Measurements from ENCODE around the gene MRTFB. TPM values are rescaled to one million over a fixed set of nuclear protein-coding genes. Genes with fewer than 3 reads are reported as not detected.

MRTFB gene
- total RNA-seq, 1 donor from 2014 or later: 3.3 TPM

- no peak for DNase-seq (ENCODE audit: low read depth in 2 of 2)
Observed at GRCh38 chr16:14129502-14129901, 58.4 kb downstream of the MRTFB start.

- DNase-seq (ENCODE audit: low read depth in 2 of 2): no peak
Observed at GRCh38 chr16:14131774-14132695, 60.9 kb downstream of the MRTFB start.

GRCh38 chr16:14132696-14133048, 61.6 kb downstream of the MRTFB start:
- DNase-seq (ENCODE audit: low read depth in 2 of 2): no peak

GRCh38 chr16:14133907-14134306, 62.8 kb downstream of the MRTFB start:
- DNase-seq (ENCODE audit: low read depth in 2 of 2): no peak

GRCh38 chr16:14135704-14136103, 64.6 kb downstream of the MRTFB start:
- DNase-seq (ENCODE audit: low read depth in 2 of 2): no peak

GRCh38 chr16:14139872-14140271, 68.8 kb downstream of the MRTFB start:
- no peak for DNase-seq (ENCODE audit: low read depth in 2 of 2)

- DNase-seq (ENCODE audit: low read depth in 2 of 2): no peak
Observed at GRCh38 chr16:14140923-14141322, 69.8 kb downstream of the MRTFB start.

GRCh38 chr16:14146445-14146844, 75.3 kb downstream of the MRTFB start:
- peak; percentile 14 to 22 for DNase-seq (ENCODE audit: low read depth in 2 of 2)

GRCh38 chr16:14148016-14148415, 76.9 kb downstream of the MRTFB start:
- DNase-seq (ENCODE audit: low read depth in 2 of 2): no peak

GRCh38 chr16:14148569-14148968, 77.5 kb downstream of the MRTFB start:
- peak in 1 of 2 donors; percentile 23 for DNase-seq (ENCODE audit: low read depth in 2 of 2)

GRCh38 chr16:14150796-14151195, 79.7 kb downstream of the MRTFB start:
- no peak for DNase-seq (ENCODE audit: low read depth in 2 of 2)

- DNase-seq (ENCODE audit: low read depth in 2 of 2): no peak
Observed at GRCh38 chr16:14151256-14152030, 80.3 kb downstream of the MRTFB start.

- DNase-seq (ENCODE audit: low read depth in 2 of 2): no peak
Observed at GRCh38 chr16:14155572-14156190, 84.6 kb downstream of the MRTFB start.

- peak; percentile 9 to 12 for DNase-seq (ENCODE audit: low read depth in 2 of 2)
Observed at GRCh38 chr16:14164916-14165662, 94.0 kb downstream of the MRTFB start.

GRCh38 chr16:14168146-14168545, 97.0 kb downstream of the MRTFB start:
- no peak for DNase-seq (ENCODE audit: low read depth in 2 of 2)

GRCh38 chr16:14172200-14172809, 101.2 kb downstream of the MRTFB start:
- no peak for DNase-seq (ENCODE audit: low read depth in 2 of 2)

GRCh38 chr16:14175086-14175485, 104.0 kb downstream of the MRTFB start:
- DNase-seq (ENCODE audit: low read depth in 2 of 2): no peak

GRCh38 chr16:14177704-14178103, 106.6 kb downstream of the MRTFB start:
- DNase-seq (ENCODE audit: low read depth in 2 of 2): no peak

GRCh38 chr16:14179116-14179515, 108.0 kb downstream of the MRTFB start:
- no peak for DNase-seq (ENCODE audit: low read depth in 2 of 2)

- no peak for DNase-seq (ENCODE audit: low read depth in 2 of 2)
Observed at GRCh38 chr16:14180481-14180944, 109.4 kb downstream of the MRTFB start.
